Endothelial cell of umbilical vein (primary cell): ENCODE measurements around the gene FMNL3. TPM values are rescaled to one million over a fixed set of nuclear protein-coding genes. Genes with fewer than 3 reads are reported as not detected.
A peak's percentile ranks its signal among the peaks of the same experiment; 100 is the strongest.

ENCODE experiments used
- BruUV-seq: library from RNA; stranded (reverse); fragments of 400-500 nt; replicated peaks from 2 replicates; lab custom pipeline; 2021; lab: Mats Ljungman, UMichigan
- CTCF ChIA-PET: fragments of 300-600, 350-600 bp; sonication (Branson Sonifier 250); formaldehyde crosslinking; loops from one replicate; lab custom pipeline; 2021; ENCODE audit warnings: antibody characterized with exemption, inconsistent platforms; lab: Charles Lee
- POLR2A ChIA-PET: fragments of 300-600, 350-600 bp; sonication (Branson Sonifier 250); formaldehyde crosslinking; loops from one replicate; lab custom pipeline; 2021; ENCODE audit warnings: antibody characterized with exemption, inconsistent platforms; lab: Charles Lee
- DNase-seq: peaks from one replicate; pipeline ENCODE4 v3.0.0-alpha.2; 2011; ENCODE audit warnings: low read depth, low spot score
- FAIRE-seq: peaks from 2 replicates; lab custom pipeline; 2011; peaks lifted over from hg19 to GRCh38; lab: Jason Lieb, UNC
- H2AFZ ChIP-seq: 2 replicates; pipeline ENCODE4 v1.6.0; 2012; ENCODE audit warnings: low read depth, low read length, control low read depth, inconsistent platforms
- H3K27ac ChIP-seq: 2 replicates; pipeline ENCODE4 v1.5.1; 2011; ENCODE audit warnings: low read depth, mild to moderate bottlenecking, control low read depth, low read length, moderate library complexity; ENCODE audit not compliant: insufficient read depth
- H3K27me3 ChIP-seq, 2 experiments: 2 replicates each; pipeline versions ENCODE4 v1.6.0 to v1.6.1; 2011; ENCODE audit warnings: low read length in 2 of 2, mixed read lengths in 1 of 2; ENCODE audit not compliant: control insufficient read depth in 2 of 2, insufficient read depth in 2 of 2
- H3K36me3 ChIP-seq, 2 experiments: 2 replicates in 1 of 2; 3 replicates in 1 of 2; pipeline ENCODE4 v1.5.1; 2011; ENCODE audit warnings: low read length in 2 of 2, mild to moderate bottlenecking in 1 of 2, moderate library complexity in 1 of 2; ENCODE audit not compliant: control insufficient read depth in 2 of 2, insufficient read depth in 2 of 2; ENCODE audit errors: extremely low read depth in 1 of 2
- H3K4me1 ChIP-seq: 3 replicates; pipeline ENCODE4 v1.5.1; 2011; ENCODE audit warnings: mild to moderate bottlenecking, low read length; ENCODE audit not compliant: control insufficient read depth, insufficient read depth; ENCODE audit errors: extremely low read depth
- H3K4me2 ChIP-seq: 2 replicates; pipeline ENCODE4 v1.6.1; 2011; ENCODE audit warnings: low read length, control low read depth, mixed read lengths; ENCODE audit not compliant: insufficient read depth
- H3K4me3 ChIP-seq, 3 experiments: fragments of 200-600 bp in 1 of 3; sonication (generic), shearing (Covaris generic) in 1 of 3; replicated peaks in 1 of 3; 2 replicates each; pipeline ENCODE4 v1.5.1; 2011 to 2016; ENCODE audit warnings: control low read depth in 3 of 3, low read length in 3 of 3, mild to moderate bottlenecking in 2 of 3, inconsistent platforms in 1 of 3, low read depth in 1 of 3, moderate library complexity in 1 of 3; ENCODE audit not compliant: insufficient read depth in 1 of 3
- H3K79me2 ChIP-seq: 2 replicates; pipeline ENCODE4 v1.6.0; 2012; ENCODE audit warnings: low read length, inconsistent platforms; ENCODE audit not compliant: control insufficient read depth, insufficient read depth
- H3K9ac ChIP-seq: replicated peaks from 2 replicates; pipeline ENCODE3; 2011; ENCODE audit warnings: low read length, control low read depth; ENCODE audit not compliant: insufficient read depth; ENCODE audit errors: extremely low read depth
- H3K9me1 ChIP-seq: replicated peaks from 3 replicates; pipeline ENCODE4 v1.6.0; 2011; ENCODE audit warnings: mild to moderate bottlenecking, low read length; ENCODE audit not compliant: control insufficient read depth, insufficient read depth; ENCODE audit errors: extremely low read depth
- H3K9me3 ChIP-seq: replicated peaks from 2 replicates; pipeline ENCODE4 v1.5.1; 2012; ENCODE audit warnings: low read length, inconsistent platforms; ENCODE audit not compliant: control insufficient read depth, insufficient read depth
- H4K20me1 ChIP-seq: replicated peaks from 2 replicates; pipeline ENCODE3; 2011; ENCODE audit warnings: mild to moderate bottlenecking, low read length; ENCODE audit not compliant: control insufficient read depth, insufficient read depth; ENCODE audit errors: extremely low read depth
- CTCF ChIP-seq, 2 donors: IDR thresholded peaks; 1 replicate in 1 of 2; 2 replicates in 1 of 2; pipeline ENCODE4 v1.5.1; 2011; ENCODE audit warnings: low read length in 2 of 2, mild to moderate bottlenecking in 2 of 2, moderate library complexity in 2 of 2, control low read depth in 1 of 2, inconsistent platforms in 1 of 2, low read depth in 1 of 2; ENCODE audit not compliant: insufficient read depth in 1 of 2; ENCODE audit errors: extremely low read depth in 1 of 2
- EZH2 ChIP-seq: IDR thresholded peaks from 2 replicates; pipeline ENCODE4 v1.6.1; 2012; ENCODE audit warnings: borderline replicate concordance, low read depth, mild to moderate bottlenecking, moderate library complexity, low read length, inconsistent platforms; ENCODE audit not compliant: severe bottlenecking
- FOS ChIP-seq: IDR thresholded peaks from 2 replicates; pipeline ENCODE4 v1.6.1; 2011; ENCODE audit warnings: mild to moderate bottlenecking, low read length, moderate library complexity, borderline replicate concordance; ENCODE audit not compliant: insufficient read depth
- GATA2 ChIP-seq: IDR thresholded peaks from 2 replicates; pipeline ENCODE4 v1.7.0; 2011; ENCODE audit warnings: low read depth, mild to moderate bottlenecking, moderate library complexity, mixed read lengths, low read length; ENCODE audit not compliant: insufficient read length, insufficient read depth
- JUN ChIP-seq: IDR thresholded peaks from 2 replicates; pipeline ENCODE4 v1.6.1; 2011; ENCODE audit warnings: borderline replicate concordance, low read depth; ENCODE audit not compliant: insufficient read length, insufficient read depth
- MAX ChIP-seq: IDR thresholded peaks from 2 replicates; pipeline ENCODE4 v1.6.1; 2011; ENCODE audit not compliant: insufficient read depth, insufficient read length
- MYC ChIP-seq: IDR thresholded peaks from one replicate; pipeline ENCODE4 v1.6.1; 2011; ENCODE audit warnings: mild to moderate bottlenecking, low read depth, low read length
- POLR2A ChIP-seq: IDR thresholded peaks from 2 replicates; pipeline ENCODE4 v1.6.1; 2012; ENCODE audit warnings: low read depth, mild to moderate bottlenecking, control low read depth, low read length
- POLR2AphosphoS5 ChIP-seq: IDR thresholded peaks from 2 replicates; pipeline ENCODE4 v1.6.1; 2012; ENCODE audit warnings: low read depth, mild to moderate bottlenecking, control low read depth, low read length, moderate library complexity; ENCODE audit not compliant: insufficient read depth
- dilution Hi-C: fragments of 300-500 bp; cut with MboI; formaldehyde crosslinking; loops from one replicate; pipeline ENCODE4 v1.15.0; 2019; ENCODE audit warnings: low sequenced_read_pairs; ENCODE audit not compliant: extremely low pct_ligation_motif_present
- intact Hi-C: fragments of 100-400 bp; cut with micrococcal nuclease; formaldehyde crosslinking; loops from one replicate; pipeline ENCODE4 v1.10.0; 2022
- polyA plus RNA-seq, 4 experiments: library from polyadenylated mRNA; depleted of rRNA in 3 of 4; stranded (reverse) in 3 of 4; unstranded in 1 of 4; fragments of >200 nt; gene quantifications; 2 replicates each; pipeline versions ENCODE4 v1.2.1 to v1.2.3, GENCODE V29; 2011 to 2012; ENCODE audit warnings: missing spikeins in 1 of 4
- total RNA-seq: library from RNA; stranded (reverse); gene quantifications from 2 replicates; pipeline ENCODE4 v1.2.3, GENCODE V29; 2021

FMNL3 gene
- total and polyA plus RNA-seq, 2 donors (not counting 3 experiments of a cell fraction or from before 2014, with no cell fraction given), result 35.1 to 93.3 TPM

- H3K9me1 ChIP-seq, result no peaks in the 10 kb centered on the region
- H3K4me2 ChIP-seq, result peak overlapping the region; percentile 8
- CTCF ChIA-PET, result interaction anchor here (0.6 to 6.2 kb wide), 24 partner anchors 8 to 137 kb away, joined by 3 to 56 read pairs (median 7); partner anchors contain the start of genes FMNL3, PRPF40B and TMBIM6
- no peaks in the 10 kb centered on the region for H3K9me3 ChIP-seq
- intact Hi-C loops, result loop anchor here (1.0 to 2.0 kb wide), 5 partner anchors 10 to 67 kb away; partner anchors contain the start of genes FMNL3 and TMBIM6
- peak overlapping the region; percentile 91 for H3K27ac ChIP-seq
- no peaks in the 10 kb centered on the region for H3K36me3 ChIP-seq
- no peaks in the 10 kb centered on the region for H3K27me3 ChIP-seq
- POLR2A ChIA-PET, result interaction anchor here (0.6 to 3.4 kb wide), 11 partner anchors 8 to 68 kb away, joined by 3 to 21 read pairs (median 5); partner anchors contain the start of genes FMNL3 and TMBIM6
- H4K20me1 ChIP-seq, result no peaks in the 10 kb centered on the region
- TF ChIP-seq MAX, result no peak
- TF ChIP-seq JUN, result no peak
- no peak for TF ChIP-seq POLR2A
- peak; percentile 69 for TF ChIP-seq POLR2AphosphoS5
- TF ChIP-seq CTCF (IDR thresholded peaks at IDR 0.05; ENCODE audit: extremely low read depth in 1 of 2, insufficient read depth in 1 of 2, low read depth in 1 of 2, low read length in 2 of 2), result peak; percentile 21 to 49
- no peak for TF ChIP-seq MYC
- TF ChIP-seq EZH2, result no peak
- no peak for TF ChIP-seq GATA2
- no peak for TF ChIP-seq FOS
- peaks cover 45% of the 10 kb centered on the region for H3K4me1 ChIP-seq
- peak; percentile 98 for DNase-seq
- H3K9ac ChIP-seq, result peak overlapping the region; percentile 74
- BruUV-seq, result TSS peak; percentile 81
- peaks cover 57% of the 10 kb centered on the region for H3K79me2 ChIP-seq
- dilution Hi-C loops, result no loop called here
- no peak overlapping the region for H3K4me3 ChIP-seq
- peak; percentile 96 for FAIRE-seq
- no peak overlapping the region for H2AFZ ChIP-seq
Observed at GRCh38 chr12:49673446-49674317, 33.5 kb downstream of the FMNL3 start.
